ENCODE data around the gene ANKRD55. TPM values are rescaled to one million over a fixed set of nuclear protein-coding genes. Genes with fewer than 3 reads are reported as not detected.
"Not testable (repeated sequence)": the region's sequence is repeated elsewhere in the genome, so short reads cannot be mapped to it uniquely, and the experiment has no call there.

ANKRD55 gene
- total RNA-seq, 2 experiments from 2014 or later, result 3.7 to 5.7 TPM

DNA sequence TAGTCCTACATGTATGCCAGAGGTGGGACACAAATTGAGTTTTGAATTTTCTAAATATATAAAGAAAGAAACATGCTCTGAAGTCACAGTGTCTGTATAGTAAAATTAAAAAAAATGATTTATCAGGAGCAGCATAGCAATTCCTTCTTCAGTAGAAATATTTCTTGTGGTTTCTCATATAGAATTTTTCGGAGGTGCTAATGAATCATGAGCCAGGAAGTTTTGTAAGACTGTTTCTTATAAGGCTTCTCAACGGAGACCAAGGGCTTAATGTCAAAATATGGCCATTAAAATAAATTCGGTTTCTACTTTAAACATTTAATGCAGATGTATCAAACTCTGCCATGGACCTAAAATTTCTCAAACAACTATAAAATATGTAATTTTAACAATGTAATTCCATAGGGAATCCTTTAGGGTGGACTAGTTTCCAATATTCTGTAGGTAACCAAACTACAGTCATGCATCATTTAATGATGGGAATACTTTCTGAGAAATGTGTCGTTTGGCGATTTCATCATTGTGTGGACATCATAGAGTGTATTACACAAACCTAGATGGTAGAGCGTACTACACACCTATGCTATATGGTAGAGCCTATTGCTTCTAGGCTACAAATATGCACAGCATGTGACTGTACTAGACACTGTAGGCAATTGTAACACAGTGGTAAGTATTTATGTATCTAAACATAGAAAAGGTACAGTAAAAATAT lies 66.3 kb downstream of the ANKRD55 start:
- no peak for DNase-seq
- Mint-ChIP-seq H3K4me1 (peaks cover 42% of the 10 kb centered on the region), H3K27ac (no peak overlapping the region), H3K4me3 (no peak overlapping the region), H3K27me3 (no peaks in the 10 kb centered on the region), H3K36me3 (ENCODE audit: low read depth) (no peaks in the 10 kb centered on the region), H3K9me3 (ENCODE audit: low read depth) (no peaks in the 10 kb centered on the region)
- no peak for ATAC-seq
- intact Hi-C loops (cut with DNase I, micrococcal nuclease), result loop anchor here in 1 of 2 experiments (2.0 kb wide), 1 partner anchor 86 kb away; no protein-coding TSS in a partner anchor
- POLR2A ChIA-PET, result no interaction called here
- CTCF ChIA-PET, result no interaction called here

DNA sequence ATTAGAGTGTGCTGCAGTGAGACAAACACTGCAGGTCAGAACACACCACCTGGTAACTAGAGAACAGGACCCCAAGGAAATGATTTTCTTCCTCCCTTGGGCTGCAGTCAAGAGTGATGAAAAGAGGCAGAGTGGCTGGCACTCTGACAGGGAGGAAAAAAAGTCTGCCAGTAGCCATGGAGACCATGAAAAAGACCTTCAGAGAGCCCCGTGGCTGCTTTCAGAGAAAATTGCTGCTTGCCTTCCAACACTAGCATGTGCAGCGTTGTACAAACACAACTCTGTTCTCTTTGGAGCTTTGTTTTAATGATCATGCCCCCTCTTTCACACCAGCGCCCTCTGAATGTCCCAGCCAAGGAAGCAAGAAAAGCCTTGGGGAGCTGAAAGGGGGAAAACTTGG lies 68.8 kb downstream of the ANKRD55 start:
- Mint-ChIP-seq H3K4me3 (no peak overlapping the region), H3K9me3 (ENCODE audit: low read depth) (no peaks in the 10 kb centered on the region), H3K27me3 (no peaks in the 10 kb centered on the region), H3K36me3 (ENCODE audit: low read depth) (no peaks in the 10 kb centered on the region), H3K27ac (no peak overlapping the region), H3K4me1 (peaks cover 59% of the 10 kb centered on the region)
- DNase-seq, result no peak
- ATAC-seq, result no peak
- ChIA-PET POLR2A (no interaction called here), CTCF (interaction anchor here (0.6 to 2.6 kb wide), 6 partner anchors 12 to 785 kb away, joined by 3 to 11 read pairs (median 3); no protein-coding TSS in a partner anchor)
- intact Hi-C loops (cut with DNase I, micrococcal nuclease), result no loop called here

DNA sequence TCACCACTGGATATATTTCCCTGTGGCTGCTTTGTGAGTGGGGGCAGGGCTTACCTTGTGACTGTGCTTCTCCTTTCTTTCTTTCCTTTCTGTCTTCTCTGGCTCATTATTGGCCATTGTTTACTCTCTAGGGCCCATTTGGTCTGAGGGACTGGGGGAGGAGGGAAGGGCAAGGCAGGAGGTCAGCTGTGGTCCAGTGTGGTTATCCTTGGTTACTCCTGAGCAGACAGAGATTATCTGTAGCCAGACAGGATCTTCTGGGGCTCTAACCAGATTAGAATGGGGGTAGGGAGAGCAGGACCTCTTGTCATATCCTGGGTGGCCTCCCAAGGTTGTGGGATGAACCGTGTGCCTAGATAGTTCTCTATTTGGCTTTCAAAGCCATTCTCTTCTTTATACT lies 71.2 kb downstream of the ANKRD55 start:
- CTCF ChIA-PET, result no interaction called here
- POLR2A ChIA-PET, result no interaction called here
- ATAC-seq, result no peak

DNA sequence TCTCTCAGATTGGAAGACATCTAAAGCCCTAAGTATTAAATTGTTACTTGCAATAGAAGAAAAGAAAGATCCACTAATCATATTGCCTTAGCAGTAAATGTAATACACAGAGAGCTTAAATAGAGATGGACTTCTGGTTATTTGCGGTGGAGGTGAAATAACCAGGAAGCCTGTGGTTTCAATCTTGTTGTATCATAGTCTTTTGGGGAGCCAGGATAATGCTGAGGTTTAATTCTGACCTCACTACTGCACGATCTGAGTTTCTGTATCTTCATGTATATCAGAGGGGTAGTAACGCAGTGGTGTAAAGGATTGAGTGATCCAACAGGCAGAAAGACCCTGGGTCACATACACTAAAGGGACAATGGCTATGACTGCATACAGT lies 71.7 kb downstream of the ANKRD55 start:
- ATAC-seq, result no peak
- ChIA-PET CTCF (interaction anchor here (0.6 to 0.9 kb wide), 2 partner anchors 81 to 160 kb away, joined by 3 read pairs; no protein-coding TSS in a partner anchor), POLR2A (no interaction called here)
- no peak for DNase-seq
- no peak overlapping the region for H3K27ac Mint-ChIP-seq
- H3K9me3 Mint-ChIP-seq (ENCODE audit: low read depth), result no peaks in the 10 kb centered on the region
- H3K4me3 Mint-ChIP-seq, result no peak overlapping the region
- H3K4me1 Mint-ChIP-seq, result peaks cover 69% of the 10 kb centered on the region
- H3K27me3 Mint-ChIP-seq, result no peaks in the 10 kb centered on the region
- intact Hi-C loops (cut with DNase I, micrococcal nuclease), result no loop called here
- no peaks in the 10 kb centered on the region for H3K36me3 Mint-ChIP-seq (ENCODE audit: low read depth)

More for the DNA sequence above, 71.2 kb downstream of the ANKRD55 start:
- no peaks in the 10 kb centered on the region for H3K36me3 Mint-ChIP-seq (ENCODE audit: low read depth)
- intact Hi-C loops (cut with DNase I, micrococcal nuclease), result no loop called here
- H3K27ac Mint-ChIP-seq, result no peak overlapping the region
- no peak for DNase-seq
- H3K4me3 Mint-ChIP-seq, result no peak overlapping the region
- H3K9me3 Mint-ChIP-seq (ENCODE audit: low read depth), result no peaks in the 10 kb centered on the region
- peaks cover 65% of the 10 kb centered on the region for H3K4me1 Mint-ChIP-seq
- H3K27me3 Mint-ChIP-seq, result no peaks in the 10 kb centered on the region

DNA sequence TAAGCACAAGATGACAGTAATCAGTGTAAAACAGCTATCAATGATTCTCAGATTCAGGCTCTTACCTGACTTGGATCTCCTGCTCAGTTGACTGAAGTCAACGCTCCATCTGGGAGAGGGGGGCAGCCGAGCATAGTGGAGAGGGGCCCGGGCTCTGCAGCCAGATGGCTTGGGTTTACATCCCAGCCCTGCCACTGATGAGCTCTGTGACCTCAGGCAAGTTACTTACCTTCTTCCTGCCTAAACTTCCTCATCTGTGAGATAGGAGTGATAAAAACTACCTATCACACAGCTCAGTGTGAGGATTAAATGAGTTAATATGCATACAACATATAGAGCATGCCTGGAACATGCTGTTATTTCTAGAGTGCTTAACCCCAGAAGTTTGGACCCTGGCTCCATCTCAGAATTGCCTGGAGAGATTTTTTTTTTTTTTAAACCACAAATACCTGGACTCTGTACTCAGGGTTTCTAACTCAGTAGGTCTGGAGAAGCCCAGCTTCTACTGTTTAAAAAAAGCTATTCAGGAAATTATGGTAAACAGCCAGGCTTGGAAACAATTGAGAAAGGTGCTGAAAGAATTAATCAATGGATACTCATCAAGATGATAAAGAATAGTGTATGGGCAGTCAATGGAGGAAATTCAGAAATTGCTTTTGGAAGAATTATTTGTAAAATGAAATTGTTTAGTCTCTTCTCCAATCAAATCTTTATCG lies 72.2 kb downstream of the ANKRD55 start:
- H3K27ac Mint-ChIP-seq, result peak overlapping the region; percentile 88
- DNase-seq (no peak), ATAC-seq (no peak)
- no peaks in the 10 kb centered on the region for H3K9me3 Mint-ChIP-seq (ENCODE audit: low read depth)
- peak overlapping the region; percentile 59 for H3K4me3 Mint-ChIP-seq
- no peaks in the 10 kb centered on the region for H3K36me3 Mint-ChIP-seq (ENCODE audit: low read depth)
- intact Hi-C loops (cut with DNase I, micrococcal nuclease), result no loop called here
- peaks cover 70% of the 10 kb centered on the region for H3K4me1 Mint-ChIP-seq
- no peaks in the 10 kb centered on the region for H3K27me3 Mint-ChIP-seq
- POLR2A ChIA-PET, result interaction anchor here (0.5 to 0.8 kb wide), 6 partner anchors 10 to 808 kb away, joined by 3 to 16 read pairs (median 4); no protein-coding TSS in a partner anchor
- CTCF ChIA-PET, result interaction anchor here (0.6 to 1.0 kb wide), 5 partner anchors 16 to 159 kb away, joined by 3 read pairs; no protein-coding TSS in a partner anchor

DNA sequence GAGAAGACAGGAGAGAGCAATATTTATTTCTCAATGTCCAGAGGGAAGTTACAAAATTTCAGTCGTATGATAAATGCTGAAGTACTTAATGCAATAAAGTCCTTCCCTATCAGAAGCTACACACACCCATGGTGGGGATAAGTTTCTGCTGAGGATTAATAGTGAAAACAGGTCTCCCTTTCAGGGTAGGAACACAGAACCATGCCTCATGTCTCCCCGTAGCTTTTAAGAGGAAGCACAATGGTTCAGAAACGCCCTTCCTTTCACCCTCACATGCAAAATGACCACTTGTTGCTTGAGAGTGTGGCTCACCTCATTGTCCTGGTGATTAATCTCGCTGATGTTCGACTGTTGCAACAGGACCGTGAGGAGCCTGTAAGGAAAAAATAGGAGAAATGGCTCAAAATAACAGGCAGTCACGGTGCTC lies 73.6 kb downstream of the ANKRD55 start:
- peaks cover 77% of the 10 kb centered on the region for H3K4me1 Mint-ChIP-seq
- CTCF ChIA-PET, result interaction anchor here (2.1 kb wide), 1 partner anchor 12 kb away, joined by 13 read pairs; no protein-coding TSS in a partner anchor
- H3K27ac Mint-ChIP-seq, result peak overlapping the region; percentile 88
- ATAC-seq (no peak), DNase-seq (no peak)
- peak overlapping the region; percentile 59 for H3K4me3 Mint-ChIP-seq
- intact Hi-C loops (cut with DNase I, micrococcal nuclease), result no loop called here
- no peaks in the 10 kb centered on the region for H3K9me3 Mint-ChIP-seq (ENCODE audit: low read depth)
- POLR2A ChIA-PET, result no interaction called here
- no peaks in the 10 kb centered on the region for H3K27me3 Mint-ChIP-seq
- H3K36me3 Mint-ChIP-seq (ENCODE audit: low read depth), result no peaks in the 10 kb centered on the region

DNA sequence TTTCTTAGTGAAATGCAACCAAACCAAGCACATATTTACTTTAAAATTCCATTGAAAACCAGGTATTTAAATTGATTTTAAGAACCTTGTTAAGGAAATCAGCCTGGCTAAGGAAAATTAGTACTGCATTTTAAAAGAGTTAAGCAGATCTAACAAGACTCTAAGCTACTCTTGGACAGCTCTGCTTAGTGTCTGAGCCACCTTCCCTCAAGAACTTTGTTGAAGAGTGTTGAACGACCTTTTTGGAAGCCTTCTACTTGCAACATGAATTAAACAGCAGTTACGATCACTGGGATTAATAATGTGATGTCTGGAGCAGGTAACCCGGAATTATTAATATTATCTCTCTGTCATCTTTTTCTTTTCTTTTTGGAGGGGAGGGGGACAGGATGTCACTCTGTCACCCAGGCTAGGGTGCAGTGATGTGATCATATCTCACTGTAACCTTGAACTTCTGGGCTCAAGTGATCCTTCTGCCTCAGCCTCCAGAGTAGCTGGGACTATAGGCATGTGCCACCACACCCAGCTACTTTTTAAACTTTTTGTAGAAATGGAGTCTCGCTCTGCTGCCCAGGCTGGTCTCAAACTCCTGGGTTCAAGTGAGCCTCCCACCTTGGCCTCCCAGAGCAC lies 74.7 kb downstream of the ANKRD55 start:
- Mint-ChIP-seq H3K4me1 (peaks cover 80% of the 10 kb centered on the region), H3K4me3 (peak overlapping the region; percentile 59), H3K27ac (peak overlapping the region; percentile 88), H3K9me3 (ENCODE audit: low read depth) (no peaks in the 10 kb centered on the region), H3K27me3 (no peaks in the 10 kb centered on the region), H3K36me3 (ENCODE audit: low read depth) (peaks cover 2% of the 10 kb centered on the region)
- no peak for DNase-seq
- ChIA-PET POLR2A (interaction anchor here (0.6 kb wide), 1 partner anchor 55 kb away, joined by 3 read pairs; no protein-coding TSS in a partner anchor), CTCF (interaction anchor here (0.7 to 2.1 kb wide), 3 partner anchors 9 to 16 kb away, joined by 3 to 13 read pairs (median 3); no protein-coding TSS in a partner anchor)
- intact Hi-C loops (cut with DNase I, micrococcal nuclease), result no loop called here
- ATAC-seq, result no peak

DNA sequence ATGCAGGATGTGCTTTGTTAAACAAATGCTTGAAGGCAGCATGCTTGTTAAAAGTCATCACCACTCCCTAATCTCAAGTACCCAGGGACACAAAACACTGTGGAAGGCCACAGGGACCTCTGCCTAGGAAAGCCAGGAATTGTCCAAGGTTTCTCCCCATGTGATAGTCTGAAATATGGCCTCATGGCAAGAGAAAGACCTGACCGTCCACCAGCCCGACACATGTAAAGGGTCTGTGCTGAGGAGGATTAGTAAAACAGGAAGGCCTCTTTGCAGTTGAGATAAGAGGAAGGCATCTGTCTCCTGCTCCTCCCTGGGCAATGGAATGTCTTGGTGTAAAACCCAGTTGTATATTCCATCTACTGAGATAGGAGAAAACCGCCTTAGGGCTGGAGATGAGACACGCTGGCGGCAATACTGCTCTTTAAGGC lies 75.9 kb downstream of the ANKRD55 start:
- H3K27me3 Mint-ChIP-seq; CTCF ChIA-PET; POLR2A ChIA-PET; H3K9me3 Mint-ChIP-seq (ENCODE audit: low read depth); H3K36me3 Mint-ChIP-seq (ENCODE audit: low read depth); ATAC-seq; DNase-seq; intact Hi-C loops (cut with DNase I, micrococcal nuclease): not testable (repeated sequence)
- Mint-ChIP-seq H3K27ac (peak overlapping the region; percentile 88), H3K4me3 (peak overlapping the region; percentile 59), H3K4me1 (peaks cover 89% of the 10 kb centered on the region)

DNA sequence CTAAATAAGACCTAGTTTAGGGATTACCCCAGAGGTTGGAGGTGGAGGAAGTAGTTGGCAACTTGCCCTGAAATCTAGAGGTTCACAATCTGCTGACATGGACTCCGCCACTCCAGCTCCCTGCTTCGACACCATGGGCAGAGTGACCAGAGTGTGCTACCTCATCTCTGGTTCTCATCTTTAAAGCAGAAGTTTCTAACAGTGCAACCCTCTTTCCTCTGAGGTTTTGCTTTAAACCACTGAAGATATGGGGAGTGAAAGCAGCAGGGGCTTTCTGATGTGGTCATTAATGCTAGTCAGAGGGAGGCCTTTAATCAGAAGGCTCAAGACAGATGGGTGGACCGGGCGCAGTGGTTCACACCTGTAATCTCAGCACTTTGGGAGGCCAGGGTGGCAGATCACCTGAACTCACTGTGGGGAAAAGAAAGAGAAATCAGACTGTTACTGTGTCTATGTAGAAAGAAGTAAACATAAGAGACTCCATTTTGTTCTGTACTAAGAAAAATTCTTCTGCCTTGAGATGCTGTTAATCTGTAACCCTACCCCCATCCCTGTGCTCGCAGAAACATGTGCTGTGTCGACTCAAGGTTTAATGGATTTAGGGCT lies 76.4 kb downstream of the ANKRD55 start:
- H3K36me3 Mint-ChIP-seq (ENCODE audit: low read depth); H3K27me3 Mint-ChIP-seq; H3K9me3 Mint-ChIP-seq (ENCODE audit: low read depth): not testable (repeated sequence)
- peaks cover 88% of the 10 kb centered on the region for H3K4me1 Mint-ChIP-seq
- ATAC-seq (peak; percentile 50), DNase-seq (peak; percentile 59)
- peak overlapping the region; percentile 59 for H3K4me3 Mint-ChIP-seq
- POLR2A ChIA-PET, result interaction anchor here (0.6 kb wide), 1 partner anchor 59 kb away, joined by 3 read pairs; no protein-coding TSS in a partner anchor
- CTCF ChIA-PET, result interaction anchor here (0.6 to 0.9 kb wide), 2 partner anchors 9 kb away, joined by 3 read pairs; no protein-coding TSS in a partner anchor
- peak overlapping the region; percentile 88 for H3K27ac Mint-ChIP-seq
- intact Hi-C loops (cut with DNase I, micrococcal nuclease), result loop anchor here in 1 of 2 experiments (1.0 kb wide), 1 partner anchor 8 kb away; no protein-coding TSS in a partner anchor

DNA sequence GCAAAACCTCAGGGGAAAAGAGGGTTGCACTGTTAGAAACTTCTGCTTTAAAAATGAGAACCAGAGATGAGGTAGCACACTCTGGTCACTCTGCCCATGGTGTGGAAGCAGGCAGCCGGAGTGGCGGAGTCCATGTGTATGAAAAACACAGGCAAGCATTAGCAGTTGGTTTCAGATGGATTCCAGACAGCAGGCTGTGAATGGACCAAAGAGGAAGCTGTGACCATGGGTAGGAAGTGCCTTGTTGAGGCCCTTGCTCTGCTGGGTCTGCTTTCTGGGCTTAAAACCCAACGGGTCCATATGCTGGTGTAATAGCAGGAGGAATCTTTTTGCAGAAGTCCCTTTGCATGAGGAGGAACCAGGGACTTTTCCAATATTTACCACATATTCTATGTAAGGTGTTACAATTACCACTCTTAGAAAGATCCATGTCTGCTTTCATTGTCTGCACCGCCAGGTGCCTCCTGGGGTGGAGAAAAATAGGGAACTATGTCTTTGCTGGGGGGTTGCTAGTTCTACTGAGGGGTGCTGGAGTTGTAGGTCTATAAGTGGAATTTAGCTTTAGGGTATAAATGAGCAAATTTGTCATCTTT lies 77.0 kb downstream of the ANKRD55 start:
- H3K27ac Mint-ChIP-seq, result peak overlapping the region; percentile 88
- ATAC-seq (no peak), DNase-seq (no peak)
- H3K27me3 Mint-ChIP-seq, result no peaks in the 10 kb centered on the region
- H3K4me3 Mint-ChIP-seq, result no peak overlapping the region
- no peaks in the 10 kb centered on the region for H3K9me3 Mint-ChIP-seq (ENCODE audit: low read depth)
- peaks cover 82% of the 10 kb centered on the region for H3K4me1 Mint-ChIP-seq
- ChIA-PET POLR2A (interaction anchor here (0.6 kb wide), 1 partner anchor 59 kb away, joined by 3 read pairs; no protein-coding TSS in a partner anchor), CTCF (interaction anchor here (0.6 to 1.2 kb wide), 3 partner anchors 8 to 12 kb away, joined by 3 read pairs; no protein-coding TSS in a partner anchor)
- intact Hi-C loops (cut with DNase I, micrococcal nuclease), result loop anchor here in 1 of 2 experiments (1.0 kb wide), 1 partner anchor 8 kb away; no protein-coding TSS in a partner anchor
- peaks cover 2% of the 10 kb centered on the region for H3K36me3 Mint-ChIP-seq (ENCODE audit: low read depth)

Data from activated CD4-positive, alpha-beta T cell treated with anti-CD3 and anti-CD28 coated beads for 36 hours (primary cell).